BJ (cell line): ENCODE data around the gene ARHGEF4. TPM values are rescaled to one million over a fixed set of nuclear protein-coding genes. Genes with fewer than 3 reads are reported as not detected.

ENCODE experiments used
- CTCF ChIA-PET: fragments of 350-600 bp; formaldehyde crosslinking; extraction: SDS; loops from one replicate; lab custom pipeline; 2021; ENCODE audit warnings: antibody characterized with exemption, inconsistent platforms; lab: Yijun Ruan, JAX
- POLR2A ChIA-PET: fragments of 300-600 bp; sonication (Branson Sonifier 250); formaldehyde crosslinking; extraction: SDS; loops from one replicate; lab custom pipeline; 2021; ENCODE audit warnings: antibody characterized with exemption; lab: Charles Lee
- DNase-seq: peaks from one replicate; pipeline ENCODE4 v3.0.0-alpha.2; 2011; ENCODE audit warnings: low read depth
- H3K27me3 ChIP-seq: 2 replicates; pipeline ENCODE4 v1.6.0; 2011; ENCODE audit warnings: low read length; ENCODE audit not compliant: control insufficient read depth, insufficient read depth
- H3K36me3 ChIP-seq: 2 replicates; pipeline ENCODE4 v1.5.1; 2011; ENCODE audit warnings: low read length; ENCODE audit not compliant: control insufficient read depth, insufficient read depth
- H3K4me3 ChIP-seq: 2 replicates; pipeline ENCODE4 v1.5.1; 2011; ENCODE audit warnings: low read depth, mild to moderate bottlenecking, control low read depth, low read length
- polyA plus RNA-seq: library from polyadenylated mRNA; depleted of rRNA; stranded (reverse); fragments of >200 nt; gene quantifications from 2 replicates; pipeline ENCODE4 v1.2.3, GENCODE V29; 2011
- TF ChIP-seq, protein P1 (sequence below): IDR thresholded peaks from 2 replicates; pipeline ENCODE4 v1.5.1; 2011; ENCODE audit warnings: low read depth, mild to moderate bottlenecking, control low read depth, inconsistent platforms, low read length, moderate library complexity; ENCODE audit not compliant: insufficient read depth

Gene ARHGEF4
- polyA plus RNA-seq, 1 experiment, result 15.1 TPM

DNA sequence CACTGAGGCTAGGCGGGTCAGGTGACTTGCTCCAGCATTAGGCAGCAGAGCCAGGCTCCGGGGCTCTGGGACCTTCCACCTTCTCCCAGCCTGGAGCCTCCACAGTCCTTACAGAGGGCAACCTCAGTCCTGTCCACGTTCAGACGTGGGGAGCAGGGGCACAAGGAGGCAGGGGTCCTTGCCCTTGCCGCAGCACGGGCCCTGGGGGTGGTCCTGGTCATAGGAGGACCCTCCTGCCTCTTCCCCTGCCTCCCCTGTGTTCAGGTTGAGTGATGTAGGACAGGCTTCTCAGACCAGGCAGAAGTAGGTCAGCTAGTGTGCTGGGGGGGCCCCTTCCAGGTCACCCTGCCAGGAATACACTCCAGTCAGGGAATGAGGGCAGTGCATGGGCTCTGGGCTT, 5.4 kb upstream of the ARHGEF4 start:
- H3K4me3 ChIP-seq, result no peak overlapping the region
- POLR2A ChIA-PET, result no interaction called here
- TF ChIP-seq, protein P1, sequence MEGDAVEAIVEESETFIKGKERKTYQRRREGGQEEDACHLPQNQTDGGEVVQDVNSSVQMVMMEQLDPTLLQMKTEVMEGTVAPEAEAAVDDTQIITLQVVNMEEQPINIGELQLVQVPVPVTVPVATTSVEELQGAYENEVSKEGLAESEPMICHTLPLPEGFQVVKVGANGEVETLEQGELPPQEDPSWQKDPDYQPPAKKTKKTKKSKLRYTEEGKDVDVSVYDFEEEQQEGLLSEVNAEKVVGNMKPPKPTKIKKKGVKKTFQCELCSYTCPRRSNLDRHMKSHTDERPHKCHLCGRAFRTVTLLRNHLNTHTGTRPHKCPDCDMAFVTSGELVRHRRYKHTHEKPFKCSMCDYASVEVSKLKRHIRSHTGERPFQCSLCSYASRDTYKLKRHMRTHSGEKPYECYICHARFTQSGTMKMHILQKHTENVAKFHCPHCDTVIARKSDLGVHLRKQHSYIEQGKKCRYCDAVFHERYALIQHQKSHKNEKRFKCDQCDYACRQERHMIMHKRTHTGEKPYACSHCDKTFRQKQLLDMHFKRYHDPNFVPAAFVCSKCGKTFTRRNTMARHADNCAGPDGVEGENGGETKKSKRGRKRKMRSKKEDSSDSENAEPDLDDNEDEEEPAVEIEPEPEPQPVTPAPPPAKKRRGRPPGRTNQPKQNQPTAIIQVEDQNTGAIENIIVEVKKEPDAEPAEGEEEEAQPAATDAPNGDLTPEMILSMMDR, result no peak
- no peak for DNase-seq
- CTCF ChIA-PET, result no interaction called here
- no peaks in the 10 kb centered on the region for H3K36me3 ChIP-seq
- H3K27me3 ChIP-seq, result peaks cover 7% of the 10 kb centered on the region; the same call in 1 of the 2 replicates

DNA sequence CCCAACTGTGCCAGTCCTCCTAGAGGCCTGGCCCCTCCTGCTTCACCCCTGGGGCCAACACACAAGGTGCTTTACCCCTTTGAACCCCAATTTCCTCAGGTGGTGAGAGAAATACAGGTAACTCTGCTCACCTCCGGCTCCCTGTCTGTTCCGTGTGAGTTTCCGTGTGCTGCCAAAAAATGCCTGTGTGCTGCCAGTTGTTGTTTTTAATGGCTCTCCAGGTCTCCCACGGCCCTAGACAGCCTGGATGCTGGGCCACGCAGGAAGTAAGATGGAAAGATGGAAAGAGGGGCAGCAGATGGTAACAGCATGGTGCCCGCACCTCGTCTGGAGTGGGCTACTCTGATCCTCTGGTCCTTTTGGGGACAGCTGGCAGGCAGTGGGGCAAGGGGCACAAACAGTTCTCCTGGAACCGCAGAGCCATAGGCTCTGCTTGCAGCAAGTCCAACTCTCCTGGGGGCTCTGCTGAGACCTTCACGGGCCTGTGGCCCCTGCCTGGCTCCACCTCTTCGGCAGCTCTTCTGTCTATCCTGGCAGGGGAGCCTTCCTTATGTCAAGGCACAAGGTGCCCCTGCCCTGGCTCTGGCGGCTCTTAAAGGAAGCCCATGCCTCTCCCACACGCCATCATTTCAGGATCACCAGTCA, 4.3 kb upstream of the ARHGEF4 start:
- TF ChIP-seq, protein P1, result no peak
- ChIA-PET POLR2A (no interaction called here), CTCF (no interaction called here)
- Histone ChIP-seq H3K4me3 (no peak overlapping the region), H3K27me3 (peaks cover 7% of the 10 kb centered on the region; the same call in 1 of the 2 replicates), H3K36me3 (no peaks in the 10 kb centered on the region)
- no peak for DNase-seq

DNA sequence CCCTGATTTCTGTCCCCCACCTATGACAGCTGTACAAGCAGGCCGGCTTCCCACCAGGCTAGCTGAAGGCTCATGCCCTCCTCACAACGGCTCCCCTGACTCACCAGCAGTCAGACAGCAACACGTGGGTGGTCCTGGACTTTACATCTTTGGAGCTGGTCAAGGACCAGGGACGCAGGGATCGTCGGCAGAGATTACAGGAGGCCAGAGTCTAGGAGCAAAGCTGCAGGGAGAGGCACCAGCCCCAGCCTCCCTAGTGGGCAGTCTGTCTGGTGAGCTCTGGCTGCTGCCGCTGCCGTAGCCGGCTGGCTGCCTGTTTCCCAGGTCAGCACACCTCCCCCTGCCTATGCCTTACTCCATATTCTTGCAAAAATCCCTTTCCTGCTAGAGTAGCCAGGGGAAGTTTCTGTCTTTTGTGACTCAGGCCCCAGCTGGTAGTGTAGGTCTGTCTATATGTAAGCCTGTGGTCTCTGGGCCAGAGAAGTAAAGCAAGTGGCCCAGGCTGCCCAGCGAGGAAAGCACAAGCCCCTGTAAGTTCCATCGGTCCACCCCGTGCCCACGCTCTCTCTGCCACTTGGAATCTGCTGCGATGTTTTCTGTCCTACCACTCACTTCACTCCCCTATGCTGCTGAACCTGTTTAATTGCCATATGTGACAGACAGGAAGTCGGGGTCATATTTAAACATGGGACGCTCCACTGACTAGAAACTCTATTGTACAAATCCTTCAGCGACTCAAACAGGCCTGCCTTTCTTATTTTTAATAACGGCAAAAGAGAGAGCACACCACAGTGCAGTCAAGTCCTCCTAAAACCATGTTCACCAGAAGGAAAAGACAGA, 2.4 kb upstream of the ARHGEF4 start:
- TF ChIP-seq, protein P1, result no peak
- POLR2A ChIA-PET, result no interaction called here
- CTCF ChIA-PET, result no interaction called here
- no peak overlapping the region for H3K4me3 ChIP-seq
- H3K36me3 ChIP-seq, result no peaks in the 10 kb centered on the region
- peaks cover 11% of the 10 kb centered on the region for H3K27me3 ChIP-seq
- DNase-seq, result no peak

DNA sequence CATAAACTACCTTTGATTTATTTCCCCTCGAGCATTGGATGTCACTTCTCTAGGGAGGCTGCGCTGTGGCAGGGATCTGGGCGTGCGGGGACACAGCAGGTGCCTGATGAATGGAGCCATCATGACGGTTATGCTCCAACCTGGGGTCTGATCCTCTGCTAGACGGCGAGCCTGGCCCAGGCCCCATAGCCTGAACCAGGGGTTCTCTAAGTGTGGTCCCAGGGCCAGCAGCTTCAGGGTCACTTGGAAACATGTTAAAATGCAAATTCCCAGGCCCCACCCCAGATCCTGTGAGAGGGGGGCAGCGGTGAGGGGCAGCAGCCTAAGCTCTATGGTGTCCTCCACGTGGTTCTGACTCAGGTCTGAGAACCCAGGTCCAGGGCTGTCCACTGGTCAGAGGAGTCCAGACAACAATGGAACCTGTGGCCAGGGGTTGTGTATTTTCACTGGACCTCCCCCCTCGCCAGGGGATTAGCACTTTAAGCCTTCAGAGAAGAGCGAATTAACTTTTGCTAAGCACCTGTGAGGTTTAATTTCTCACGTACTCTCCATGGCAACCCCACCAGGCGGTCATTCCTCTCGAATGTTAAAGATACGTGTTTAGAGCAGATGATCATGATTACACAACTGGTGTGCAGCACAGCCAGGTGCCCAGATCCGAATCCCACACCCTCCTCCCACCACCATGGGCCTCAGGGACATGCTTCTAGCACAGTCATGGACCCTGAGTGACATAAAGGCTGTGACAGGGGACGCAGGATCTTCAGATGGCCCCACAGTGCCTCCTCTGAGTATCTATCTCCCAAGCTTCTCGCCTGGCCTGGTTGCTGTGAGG, 1.6 kb upstream of the ARHGEF4 start:
- TF ChIP-seq, protein P1, result no peak
- Histone ChIP-seq H3K36me3 (no peaks in the 10 kb centered on the region), H3K27me3 (peaks cover 11% of the 10 kb centered on the region), H3K4me3 (no peak overlapping the region)
- ChIA-PET CTCF (no interaction called here), POLR2A (no interaction called here)
- no peak for DNase-seq

DNA sequence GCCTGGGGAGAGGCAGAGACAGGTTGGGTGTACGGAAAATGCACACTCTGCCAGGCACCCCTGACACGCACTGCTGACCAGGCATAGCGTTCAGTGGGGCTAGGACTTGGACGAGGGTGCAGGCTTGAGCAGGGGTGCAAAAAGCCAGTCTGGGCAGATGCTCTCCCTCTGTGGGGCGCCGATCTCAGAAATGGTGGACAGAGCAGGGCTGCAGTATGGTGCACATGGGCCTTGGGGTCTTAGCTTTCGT, 1.0 kb upstream of the ARHGEF4 start:
- POLR2A ChIA-PET, result no interaction called here
- no peak overlapping the region for H3K4me3 ChIP-seq
- CTCF ChIA-PET, result no interaction called here
- TF ChIP-seq, protein P1, result no peak
- no peaks in the 10 kb centered on the region for H3K36me3 ChIP-seq
- H3K27me3 ChIP-seq, result peaks cover 11% of the 10 kb centered on the region
- no peak for DNase-seq
